Germinal center (tissue), 1 donor: ENCODE results near the gene NTN5.
A peak's percentile ranks its signal among the peaks of the same experiment; 100 is the strongest.
"Not testable (repeated sequence)": the region's sequence is repeated elsewhere in the genome, so short reads cannot be mapped to it uniquely, and the experiment has no call there.

ENCODE experiments used
- DNase-seq: peaks from one replicate; pipeline ENCODE4 v3.0.0; 2012; ENCODE audit warnings: mixed read lengths, low spot score

Gene NTN5

GRCh38 chr19:48672994-48673393, at the start of gene NTN5:
Gene NTN5 (minus strand): TSS chr19:48673017. CDS start chr19:48670986, 2,031 bp downstream.
- no peak for DNase-seq

- no peak for DNase-seq
Measured at GRCh38 chr19:48722196-48722708, 49.4 kb upstream of the NTN5 start.

- peak; percentile 96 for DNase-seq
Measured at GRCh38 chr19:48720613-48721296, 47.9 kb upstream of the NTN5 start.

- DNase-seq, result no peak
Measured at GRCh38 chr19:48720251-48720612, 47.4 kb upstream of the NTN5 start.

GRCh38 chr19:48719263-48720171, 46.7 kb upstream of the NTN5 start, which contains the start of gene MAMSTR:
Gene MAMSTR (minus strand): TSS chr19:48719725. CDS start chr19:48719031, 694 bp downstream.
- DNase-seq, result no peak

- no peak for DNase-seq
Measured at GRCh38 chr19:48718711-48719231, 46.0 kb upstream of the NTN5 start.

- DNase-seq, result not testable (repeated sequence)
Measured at GRCh38 chr19:48718106-48718505, 45.3 kb upstream of the NTN5 start.

- DNase-seq, result no peak
Measured at GRCh38 chr19:48716562-48717291, 43.9 kb upstream of the NTN5 start.

- no peak for DNase-seq
Measured at GRCh38 chr19:48715681-48716171, 42.9 kb upstream of the NTN5 start.

- no peak for DNase-seq
Measured at GRCh38 chr19:48714759-48715675, 42.2 kb upstream of the NTN5 start.

- peak; percentile 99 for DNase-seq
Measured at GRCh38 chr19:48713864-48714755, 41.3 kb upstream of the NTN5 start.

- peak; percentile 38 for DNase-seq
Measured at GRCh38 chr19:48713041-48713863, 40.4 kb upstream of the NTN5 start.

- DNase-seq, result no peak
Measured at GRCh38 chr19:48711106-48711662, 38.4 kb upstream of the NTN5 start.

GRCh38 chr19:48708471-48708870, 35.7 kb upstream of the NTN5 start:
- no peak for DNase-seq

GRCh38 chr19:48705431-48705830, 32.6 kb upstream of the NTN5 start:
- DNase-seq, result no peak

GRCh38 chr19:48703316-48703715, 30.5 kb upstream of the NTN5 start:
- no peak for DNase-seq

GRCh38 chr19:48702701-48703100, 29.9 kb upstream of the NTN5 start:
- DNase-seq, result no peak

- DNase-seq, result no peak
Measured at GRCh38 chr19:48698046-48698445, 25.2 kb upstream of the NTN5 start.
